Activated CD8-positive, alpha-beta T cell treated with anti-CD3 and anti-CD28 coated beads for 36 hours (primary cell): ENCODE measurements around the gene HJURP. TPM values are rescaled to one million over a fixed set of nuclear protein-coding genes. Genes with fewer than 3 reads are reported as not detected.

Source experiments
- ATAC-seq: fragments of 200-7000 bp; cut with Tn5 transposase; one replicate; pipeline ENCODE4 v1.10.0; 2021; ENCODE audit warnings: mild to moderate bottlenecking, moderate library complexity
- CTCF ChIA-PET: fragments of 350-600 bp; sonication (Branson Sonifier 250); formaldehyde crosslinking; loops from one replicate; lab custom pipeline; 2021; ENCODE audit warnings: antibody characterized with exemption; lab: Charles Lee
- POLR2A ChIA-PET: fragments of 350-600 bp; sonication (Branson Sonifier 250); formaldehyde crosslinking; loops from one replicate; lab custom pipeline; 2021; ENCODE audit warnings: antibody characterized with exemption; lab: Charles Lee
- DNase-seq: peaks from one replicate; pipeline ENCODE4 v3.0.0-alpha.2; 2020
- H3K27ac Mint-ChIP-seq: one replicate; pipeline ENCODE4 v1.8.0; 2021; ENCODE audit warnings: mild to moderate bottlenecking, mixed read lengths
- H3K27me3 Mint-ChIP-seq: one replicate; pipeline ENCODE4 v1.8.0; 2021; ENCODE audit warnings: mixed read lengths
- H3K36me3 Mint-ChIP-seq: one replicate; pipeline ENCODE4 v1.8.0; 2021; ENCODE audit warnings: low read depth, mixed read lengths
- H3K4me1 Mint-ChIP-seq: one replicate; pipeline ENCODE4 v1.8.0; 2021; ENCODE audit warnings: low read depth, mixed read lengths
- H3K4me3 Mint-ChIP-seq: one replicate; pipeline ENCODE4 v1.8.0; 2021; ENCODE audit warnings: mild to moderate bottlenecking, moderate library complexity, mixed read lengths
- H3K9me3 Mint-ChIP-seq: one replicate; pipeline ENCODE4 v1.8.0; 2021; ENCODE audit warnings: mixed read lengths
- intact Hi-C: fragments of 100-400 bp; cut with micrococcal nuclease; formaldehyde crosslinking; loops from one replicate; pipeline ENCODE4 v1.10.0; 2022
- total RNA-seq, 2 experiments: library from RNA; stranded (reverse); gene quantifications; one replicate each; pipeline ENCODE4 v1.2.3, GENCODE V29; 2021
- TF ChIP-seq, protein P1 (sequence below): fragments of 200-600 bp; IDR thresholded peaks from one replicate; pipeline ENCODE4 v1.8.0; 2022; ENCODE audit warnings: antibody characterized with exemption, mild to moderate bottlenecking

The HJURP gene
- total RNA-seq, 2 experiments from 2014 or later: 79.8 to 83.6 TPM

DNA sequence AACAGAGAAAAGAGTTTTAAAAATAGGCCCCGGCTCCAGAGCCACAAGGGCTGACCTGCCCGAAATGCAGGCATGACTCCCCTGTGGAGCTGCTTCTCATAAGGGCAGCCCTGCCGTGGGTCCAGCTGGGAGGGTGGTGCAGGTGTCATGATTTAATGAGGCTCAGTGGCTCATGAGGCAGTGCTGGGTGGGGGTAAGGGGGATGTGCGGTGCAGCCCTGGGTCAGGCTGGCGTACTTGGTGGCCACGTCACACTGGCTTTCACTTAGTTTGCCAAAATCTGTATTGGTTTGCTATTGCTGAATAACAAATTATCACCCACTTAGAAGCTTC lies 33.6 kb downstream of the HJURP start:
- intact Hi-C loops: no loop called here
- Mint-ChIP-seq H3K4me3 (no peak overlapping the region), H3K27ac (no peak overlapping the region), H3K4me1 (no peaks in the 10 kb centered on the region), H3K9me3 (no peaks in the 10 kb centered on the region), H3K27me3 (no peaks in the 10 kb centered on the region), H3K36me3 (no peaks in the 10 kb centered on the region)
- TF ChIP-seq, protein P1, sequence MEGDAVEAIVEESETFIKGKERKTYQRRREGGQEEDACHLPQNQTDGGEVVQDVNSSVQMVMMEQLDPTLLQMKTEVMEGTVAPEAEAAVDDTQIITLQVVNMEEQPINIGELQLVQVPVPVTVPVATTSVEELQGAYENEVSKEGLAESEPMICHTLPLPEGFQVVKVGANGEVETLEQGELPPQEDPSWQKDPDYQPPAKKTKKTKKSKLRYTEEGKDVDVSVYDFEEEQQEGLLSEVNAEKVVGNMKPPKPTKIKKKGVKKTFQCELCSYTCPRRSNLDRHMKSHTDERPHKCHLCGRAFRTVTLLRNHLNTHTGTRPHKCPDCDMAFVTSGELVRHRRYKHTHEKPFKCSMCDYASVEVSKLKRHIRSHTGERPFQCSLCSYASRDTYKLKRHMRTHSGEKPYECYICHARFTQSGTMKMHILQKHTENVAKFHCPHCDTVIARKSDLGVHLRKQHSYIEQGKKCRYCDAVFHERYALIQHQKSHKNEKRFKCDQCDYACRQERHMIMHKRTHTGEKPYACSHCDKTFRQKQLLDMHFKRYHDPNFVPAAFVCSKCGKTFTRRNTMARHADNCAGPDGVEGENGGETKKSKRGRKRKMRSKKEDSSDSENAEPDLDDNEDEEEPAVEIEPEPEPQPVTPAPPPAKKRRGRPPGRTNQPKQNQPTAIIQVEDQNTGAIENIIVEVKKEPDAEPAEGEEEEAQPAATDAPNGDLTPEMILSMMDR: no peak
- ChIA-PET POLR2A (no interaction called here), CTCF (no interaction called here)
- ATAC-seq (no peak), DNase-seq (no peak)

DNA sequence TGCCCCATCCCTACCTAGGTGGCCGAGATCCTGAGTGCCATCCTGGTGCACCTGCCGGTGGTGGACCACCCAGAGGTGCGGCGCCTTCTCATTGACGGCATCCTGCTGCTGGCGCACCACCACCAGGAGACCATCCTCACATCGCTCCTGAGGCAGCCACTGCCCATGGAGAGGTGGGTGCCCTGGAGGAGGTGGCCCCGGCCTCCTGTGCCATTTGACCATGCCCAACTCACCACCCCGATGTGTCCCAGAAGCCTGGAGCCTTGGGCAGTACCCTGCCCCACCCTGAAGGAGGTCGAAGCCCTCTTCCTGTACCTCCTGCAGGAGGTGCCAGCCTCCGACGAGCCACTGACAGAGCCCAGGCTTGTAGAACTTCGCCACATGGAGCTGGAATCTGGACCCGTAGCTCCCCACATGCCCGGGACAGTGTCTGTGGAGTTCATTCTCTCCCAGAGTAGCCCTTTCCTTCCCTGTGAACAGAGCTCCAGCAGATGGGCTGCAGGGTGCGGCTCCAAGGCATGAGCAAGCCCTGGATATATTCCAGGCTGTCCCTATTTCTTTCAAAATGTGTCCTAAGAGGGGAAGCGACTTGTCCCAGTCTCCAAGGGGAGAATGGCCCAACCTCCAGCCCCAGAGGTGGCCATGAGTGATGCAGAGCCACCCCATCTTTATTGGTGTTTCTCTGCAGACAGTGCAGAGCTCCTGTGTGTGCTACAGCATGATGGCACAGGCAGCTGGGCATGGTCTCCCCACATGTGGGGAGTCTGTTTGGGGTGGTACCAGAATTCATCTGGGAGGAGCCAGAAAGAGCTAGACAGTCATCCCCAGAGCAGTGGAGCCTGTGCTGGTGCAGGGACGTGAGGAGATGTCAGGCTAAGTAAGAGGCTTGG lies 34.2 kb downstream of the HJURP start:
- H3K27me3 Mint-ChIP-seq: peaks cover 1% of the 10 kb centered on the region
- no peak for ATAC-seq
- ChIA-PET POLR2A (no interaction called here), CTCF (interaction anchor here (1.0 kb wide), 1 partner anchor 12 kb away, joined by 3 read pairs; no protein-coding TSS in a partner anchor)
- H3K9me3 Mint-ChIP-seq: no peaks in the 10 kb centered on the region
- intact Hi-C loops: no loop called here
- no peak for DNase-seq
- H3K36me3 Mint-ChIP-seq: no peaks in the 10 kb centered on the region
- H3K4me1 Mint-ChIP-seq: no peaks in the 10 kb centered on the region
- TF ChIP-seq, protein P1: no peak
- H3K27ac Mint-ChIP-seq: no peak overlapping the region
- H3K4me3 Mint-ChIP-seq: no peak overlapping the region

DNA sequence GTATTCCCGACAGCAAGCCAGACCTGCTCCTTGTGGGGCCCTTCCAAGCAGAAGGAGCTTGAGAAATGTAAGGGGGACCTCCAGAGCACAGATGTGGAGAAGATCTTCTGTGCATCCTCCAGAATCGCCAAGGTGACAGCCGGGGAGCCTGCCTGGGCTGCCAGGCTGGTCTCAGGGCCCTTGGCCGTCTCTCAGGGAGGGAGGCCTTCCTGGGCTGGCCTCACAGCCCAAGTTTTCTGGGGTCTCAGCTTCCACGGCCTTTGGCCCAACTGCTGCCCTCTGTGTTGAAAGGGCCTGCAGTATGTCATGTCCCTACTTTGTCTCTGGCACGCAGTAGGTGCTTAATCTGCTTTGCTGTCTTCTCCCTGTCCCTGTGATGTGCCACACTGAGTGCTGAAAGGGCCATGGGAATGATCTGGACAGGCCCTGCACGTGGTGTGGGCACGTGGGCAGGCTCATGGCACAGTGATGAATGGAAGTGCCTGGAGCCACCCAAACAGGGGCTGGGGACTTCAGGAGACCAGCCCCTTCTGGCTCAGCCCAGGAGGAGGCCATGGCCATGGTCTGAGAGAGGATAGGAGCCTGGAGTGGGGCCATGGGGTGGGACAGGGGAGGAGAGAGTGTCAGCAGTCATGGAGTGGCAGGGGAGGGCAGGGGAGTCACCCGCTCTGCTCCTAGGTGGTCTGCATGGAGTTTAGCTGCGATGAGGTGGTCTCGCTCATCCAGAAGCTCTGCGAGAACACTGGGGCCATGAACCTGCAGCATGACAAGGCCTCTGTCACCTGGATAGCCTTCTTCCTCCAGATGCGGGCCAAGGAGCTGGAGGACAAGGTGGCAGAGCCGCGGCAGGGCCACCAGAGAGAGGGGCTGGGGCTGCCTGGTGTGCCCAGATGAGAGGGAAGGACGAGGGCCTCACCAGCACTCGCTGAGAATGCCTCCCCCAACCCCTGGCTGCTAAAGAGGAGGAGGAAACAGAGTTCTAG lies 35.4 kb downstream of the HJURP start:
- ATAC-seq (no peak), DNase-seq (no peak)
- TF ChIP-seq, protein P1: no peak
- CTCF ChIA-PET: interaction anchor here (1.0 kb wide), 1 partner anchor 11 kb away, joined by 3 read pairs; no protein-coding TSS in a partner anchor
- POLR2A ChIA-PET: no interaction called here
- Mint-ChIP-seq H3K27me3 (peaks cover 1% of the 10 kb centered on the region), H3K4me3 (no peak overlapping the region), H3K9me3 (no peaks in the 10 kb centered on the region), H3K4me1 (no peaks in the 10 kb centered on the region), H3K27ac (no peak overlapping the region), H3K36me3 (no peaks in the 10 kb centered on the region)
- intact Hi-C loops: no loop called here

DNA sequence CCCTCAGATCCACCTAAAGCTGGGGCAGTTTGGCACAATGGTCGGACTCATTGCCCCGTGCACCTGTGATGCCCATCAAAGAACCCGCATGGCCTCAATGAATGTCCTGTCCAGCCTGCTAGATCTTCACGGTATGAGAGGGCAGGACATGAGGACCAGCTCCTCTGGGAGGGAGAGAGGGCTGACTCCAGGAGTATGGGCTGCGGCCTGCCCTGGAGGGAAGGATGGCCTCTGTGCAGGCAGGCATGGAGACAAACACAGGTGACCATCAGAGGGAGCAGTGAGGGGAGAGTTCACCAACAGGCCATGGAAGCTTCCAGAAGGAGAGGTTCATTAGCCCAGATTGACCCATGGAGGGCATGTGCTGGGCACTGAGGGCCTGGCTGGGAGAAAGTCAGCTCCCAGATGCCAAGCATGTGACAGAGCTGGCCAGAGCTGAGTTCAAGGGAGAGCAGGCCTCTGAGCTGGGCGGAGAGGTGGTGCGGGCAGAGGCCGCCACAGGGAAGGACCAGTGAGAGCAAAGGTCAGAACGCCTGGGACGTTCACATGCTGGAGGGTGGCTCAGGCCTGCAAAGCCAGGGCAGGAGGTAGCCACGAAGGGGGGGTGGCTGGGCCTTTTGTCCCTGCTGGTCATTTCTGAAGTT lies 36.2 kb downstream of the HJURP start:
- no peaks in the 10 kb centered on the region for H3K36me3 Mint-ChIP-seq
- CTCF ChIA-PET: no interaction called here
- ATAC-seq (no peak), DNase-seq (no peak)
- intact Hi-C loops: no loop called here
- no peaks in the 10 kb centered on the region for H3K4me1 Mint-ChIP-seq
- H3K4me3 Mint-ChIP-seq: no peak overlapping the region
- H3K9me3 Mint-ChIP-seq: no peaks in the 10 kb centered on the region
- no peak overlapping the region for H3K27ac Mint-ChIP-seq
- POLR2A ChIA-PET: no interaction called here
- TF ChIP-seq, protein P1: no peak
- peaks cover 1% of the 10 kb centered on the region for H3K27me3 Mint-ChIP-seq
